Neutrophil (primary cell): Measurements from ENCODE around the gene TEX38.

Experiments
- H3K27ac ChIP-seq: fragments of 200-600 bp; sonication (generic); 2 replicates; pipeline ENCODE4 v1.5.1; 2016; ENCODE audit warnings: mild to moderate bottlenecking, moderate library complexity
- H3K27me3 ChIP-seq: fragments of 200-600 bp; sonication (generic); 2 replicates; pipeline ENCODE4 v1.6.0; 2016; ENCODE audit warnings: mild to moderate bottlenecking
- H3K36me3 ChIP-seq: fragments of 200-600 bp; sonication (generic); 2 replicates; pipeline ENCODE4 v1.5.1; 2017
- H3K4me1 ChIP-seq, 2 experiments: fragments of 200-600 bp in 1 of 2; sonication (generic) in 1 of 2; 1 replicate in 1 of 2; 2 replicates in 1 of 2; pipeline versions ENCODE4 v1.5.1 to v1.6.1; 2013 to 2016; ENCODE audit warnings: low read depth in 1 of 2, low read length in 1 of 2, mild to moderate bottlenecking in 1 of 2, moderate library complexity in 1 of 2; ENCODE audit not compliant: control insufficient read depth in 1 of 2, insufficient read depth in 1 of 2
- H3K4me3 ChIP-seq, 2 experiments: fragments of 200-600 bp in 1 of 2; sonication (generic) in 1 of 2; 1 replicate in 1 of 2; 2 replicates in 1 of 2; pipeline ENCODE4 v1.5.1; 2013 to 2016; ENCODE audit warnings: low read depth in 1 of 2, low read length in 1 of 2, mild to moderate bottlenecking in 1 of 2, moderate library complexity in 1 of 2
- H3K9me3 ChIP-seq: fragments of 200-600 bp; sonication (generic); 2 replicates; pipeline ENCODE4 v1.5.1; 2016
- TF ChIP-seq, protein P1 (sequence below): fragments of 200-600 bp; sonication (generic); IDR thresholded peaks from 2 replicates; pipeline ENCODE4 v1.5.1; 2016; ENCODE audit warnings: antibody characterized with exemption

TEX38 gene

DNA sequence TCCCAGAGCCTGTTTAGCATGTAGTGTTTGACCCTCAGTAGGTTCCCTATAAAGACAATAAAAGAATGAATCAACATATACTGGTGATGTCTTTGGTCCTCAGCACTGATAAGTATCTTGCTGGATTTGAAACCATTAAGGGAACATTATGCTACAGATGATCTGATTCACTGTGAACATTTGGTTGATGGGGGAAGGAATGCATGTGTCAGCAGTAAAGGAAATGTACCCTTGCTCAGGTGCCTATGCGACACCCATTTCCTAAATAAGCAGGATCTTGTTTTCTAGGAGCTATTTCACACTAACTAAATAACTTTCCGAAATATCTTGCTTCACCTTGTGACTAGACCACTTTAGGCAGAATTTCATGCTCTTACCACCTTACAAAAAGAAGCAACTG lies 13.0 kb downstream of the TEX38 start:
- no peak overlapping the region for H3K4me3 ChIP-seq
- H3K27me3 ChIP-seq, result no peaks in the 10 kb centered on the region
- TF ChIP-seq, protein P1, sequence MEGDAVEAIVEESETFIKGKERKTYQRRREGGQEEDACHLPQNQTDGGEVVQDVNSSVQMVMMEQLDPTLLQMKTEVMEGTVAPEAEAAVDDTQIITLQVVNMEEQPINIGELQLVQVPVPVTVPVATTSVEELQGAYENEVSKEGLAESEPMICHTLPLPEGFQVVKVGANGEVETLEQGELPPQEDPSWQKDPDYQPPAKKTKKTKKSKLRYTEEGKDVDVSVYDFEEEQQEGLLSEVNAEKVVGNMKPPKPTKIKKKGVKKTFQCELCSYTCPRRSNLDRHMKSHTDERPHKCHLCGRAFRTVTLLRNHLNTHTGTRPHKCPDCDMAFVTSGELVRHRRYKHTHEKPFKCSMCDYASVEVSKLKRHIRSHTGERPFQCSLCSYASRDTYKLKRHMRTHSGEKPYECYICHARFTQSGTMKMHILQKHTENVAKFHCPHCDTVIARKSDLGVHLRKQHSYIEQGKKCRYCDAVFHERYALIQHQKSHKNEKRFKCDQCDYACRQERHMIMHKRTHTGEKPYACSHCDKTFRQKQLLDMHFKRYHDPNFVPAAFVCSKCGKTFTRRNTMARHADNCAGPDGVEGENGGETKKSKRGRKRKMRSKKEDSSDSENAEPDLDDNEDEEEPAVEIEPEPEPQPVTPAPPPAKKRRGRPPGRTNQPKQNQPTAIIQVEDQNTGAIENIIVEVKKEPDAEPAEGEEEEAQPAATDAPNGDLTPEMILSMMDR, result no peak
- no peaks in the 10 kb centered on the region for H3K4me1 ChIP-seq
- peaks cover 100% of the 10 kb centered on the region for H3K36me3 ChIP-seq
- H3K27ac ChIP-seq, result no peak overlapping the region
- no peaks in the 10 kb centered on the region for H3K9me3 ChIP-seq

DNA sequence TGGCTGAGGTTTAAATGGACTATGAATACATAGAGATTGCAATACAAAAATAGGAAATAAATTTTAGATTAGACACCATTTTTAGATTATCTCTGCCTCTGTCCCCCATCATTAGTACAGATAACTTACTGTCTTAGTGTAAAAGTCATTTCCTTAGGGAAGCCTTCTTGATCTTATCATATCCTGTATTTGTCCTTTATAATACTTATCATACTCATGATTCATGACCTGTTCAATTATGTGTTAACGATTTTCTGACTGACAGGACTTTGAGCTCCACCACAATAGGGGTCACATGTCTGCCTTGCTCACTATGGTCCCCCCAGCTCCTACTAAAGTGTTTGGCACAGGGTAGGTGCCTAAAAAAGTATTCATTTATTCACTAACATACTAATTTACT lies 14.6 kb downstream of the TEX38 start:
- H3K4me3 ChIP-seq, result no peak overlapping the region
- peaks cover 100% of the 10 kb centered on the region for H3K36me3 ChIP-seq
- no peaks in the 10 kb centered on the region for H3K4me1 ChIP-seq
- H3K9me3 ChIP-seq, result no peaks in the 10 kb centered on the region
- no peaks in the 10 kb centered on the region for H3K27me3 ChIP-seq
- no peak overlapping the region for H3K27ac ChIP-seq
- TF ChIP-seq, protein P1, result no peak

DNA sequence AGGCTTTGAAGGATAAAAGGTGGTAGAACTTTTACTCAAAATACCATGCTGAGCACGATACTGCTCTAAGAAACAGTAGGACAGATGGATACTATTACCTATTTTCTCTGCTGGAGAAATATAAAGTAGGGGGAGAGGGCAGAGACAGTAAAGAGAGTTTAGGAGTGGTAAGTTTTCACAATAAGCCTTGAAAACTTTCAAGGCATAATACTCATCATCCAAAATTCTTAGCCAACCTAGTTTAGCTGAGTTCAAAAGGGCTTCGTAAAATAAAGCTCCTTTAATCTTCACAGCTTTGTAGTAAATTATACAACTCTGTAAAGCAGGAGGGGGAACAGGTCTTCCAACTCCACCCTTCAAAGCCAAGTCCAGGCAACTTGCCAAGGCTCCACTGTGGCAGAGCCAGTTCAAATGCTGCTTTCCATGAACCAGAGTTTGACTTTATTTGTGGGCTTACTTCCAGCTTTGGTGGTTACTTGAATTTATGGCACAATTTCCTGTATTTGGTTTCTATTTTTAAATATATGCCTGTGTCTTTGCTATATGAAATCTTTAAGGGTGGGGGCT lies 15.5 kb downstream of the TEX38 start:
- TF ChIP-seq, protein P1, result no peak
- H3K36me3 ChIP-seq, result peaks cover 100% of the 10 kb centered on the region
- no peak overlapping the region for H3K4me3 ChIP-seq
- H3K27me3 ChIP-seq, result no peaks in the 10 kb centered on the region
- H3K27ac ChIP-seq, result no peak overlapping the region
- H3K9me3 ChIP-seq, result no peaks in the 10 kb centered on the region
- H3K4me1 ChIP-seq, result no peaks in the 10 kb centered on the region

DNA sequence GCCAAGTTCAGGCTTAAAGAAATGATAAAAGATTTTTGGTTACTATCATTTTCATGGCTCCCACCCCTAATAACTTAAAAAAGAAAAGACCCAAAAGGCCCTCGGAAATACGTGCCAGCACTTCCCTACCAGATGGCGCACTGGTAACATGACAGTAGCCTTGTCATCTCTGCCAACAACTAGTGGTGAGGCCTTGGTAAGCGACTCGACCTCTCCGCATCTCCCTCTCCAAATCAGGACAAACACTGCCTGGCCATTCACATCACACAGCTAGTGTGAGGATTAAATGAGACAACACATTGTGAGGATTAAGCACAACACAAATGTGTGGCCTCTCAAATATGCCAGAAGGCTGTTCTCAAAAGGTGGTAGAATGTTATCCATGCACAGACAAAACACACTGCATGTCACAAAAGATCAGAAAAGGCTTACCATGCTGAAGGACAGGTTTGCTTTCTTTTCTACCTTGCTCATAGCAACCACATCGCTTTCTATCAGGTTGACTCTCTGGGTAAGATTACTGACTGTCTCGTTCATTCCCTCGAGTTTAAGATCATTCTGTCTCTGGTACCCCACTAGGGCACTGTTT lies 16.4 kb downstream of the TEX38 start:
- Histone ChIP-seq H3K36me3 (peaks cover 99% of the 10 kb centered on the region), H3K9me3 (no peaks in the 10 kb centered on the region), H3K4me3 (no peak overlapping the region), H3K4me1 (no peaks in the 10 kb centered on the region), H3K27me3 (no peaks in the 10 kb centered on the region), H3K27ac (no peak overlapping the region)
- TF ChIP-seq, protein P1, result no peak

DNA sequence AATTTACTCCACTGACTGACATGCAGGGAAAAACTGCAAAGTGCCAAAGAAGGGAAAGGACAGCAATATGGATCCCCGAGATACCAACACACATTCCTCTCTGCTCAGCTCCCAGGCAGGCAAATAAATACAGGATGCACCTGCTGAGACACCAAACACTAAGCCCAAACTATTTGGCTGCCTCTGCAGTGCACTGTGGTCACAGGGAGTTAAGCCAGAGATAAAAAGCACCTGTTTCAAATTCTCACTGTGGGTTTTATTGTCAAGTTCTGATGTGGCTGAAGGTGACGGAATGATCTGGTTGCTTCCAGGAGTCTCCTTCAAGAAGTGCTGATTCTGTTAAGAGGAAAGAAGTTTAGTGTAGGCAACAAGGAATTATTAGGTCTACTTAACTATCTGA lies 17.7 kb downstream of the TEX38 start:
- H3K9me3 ChIP-seq, result no peaks in the 10 kb centered on the region
- H3K4me1 ChIP-seq, result no peaks in the 10 kb centered on the region
- H3K36me3 ChIP-seq, result peaks cover 86% of the 10 kb centered on the region
- H3K27me3 ChIP-seq, result no peaks in the 10 kb centered on the region
- H3K27ac ChIP-seq, result no peak overlapping the region
- H3K4me3 ChIP-seq, result no peak overlapping the region
- TF ChIP-seq, protein P1, result no peak
